HUES6 (cell line): ENCODE measurements around the gene BRF1.
A peak's percentile ranks its signal among the peaks of the same experiment; 100 is the strongest.
"Not testable (repeated sequence)": the region's sequence is repeated elsewhere in the genome, so short reads cannot be mapped to it uniquely, and the experiment has no call there.

Experiments used
- H3K27ac ChIP-seq: 2 replicates; pipeline ENCODE4 v1.7.0; 2013; ENCODE audit warnings: low read depth, mild to moderate bottlenecking, low read length, inconsistent platforms
- H3K27me3 ChIP-seq: 2 replicates; pipeline ENCODE4 v1.6.1; 2013; ENCODE audit warnings: low read length; ENCODE audit not compliant: control insufficient read depth, insufficient read depth
- H3K36me3 ChIP-seq: 2 replicates; pipeline ENCODE4 v1.6.1; 2013; ENCODE audit warnings: low read length; ENCODE audit not compliant: control insufficient read depth, insufficient read depth
- H3K4me1 ChIP-seq: 2 replicates; pipeline ENCODE4 v1.6.1; 2013; ENCODE audit warnings: low read length; ENCODE audit not compliant: control insufficient read depth, insufficient read depth
- H3K4me3 ChIP-seq: 2 replicates; pipeline ENCODE4 v1.5.1; 2013; ENCODE audit warnings: low read depth, low read length
- H3K9ac ChIP-seq: one replicate; pipeline ENCODE4 v1.6.1; 2013; ENCODE audit warnings: mild to moderate bottlenecking, low read length
- H3K9me3 ChIP-seq: 2 replicates; pipeline ENCODE4 v1.6.1; 2013; ENCODE audit warnings: low read depth, low read length; ENCODE audit not compliant: control insufficient read depth, insufficient read depth

Gene BRF1

GRCh38 chr14:105331575-105332349 lies 31.0 kb upstream of the BRF1 start:
- Histone ChIP-seq H3K4me1 (peaks cover 30% of the 10 kb centered on the region), H3K36me3 (no peaks in the 10 kb centered on the region), H3K27ac (no peak overlapping the region), H3K27me3 (no peaks in the 10 kb centered on the region), H3K4me3 (no peak overlapping the region), H3K9me3 (0 out of 2 replicates have a peak, but pooled peaks cover 4% of the 10 kb centered on the region), H3K9ac (no peak overlapping the region)

- Histone ChIP-seq H3K36me3 (no peaks in the 10 kb centered on the region), H3K27ac (no peak overlapping the region), H3K4me1 (peaks cover 42% of the 10 kb centered on the region), H3K9ac (no peak overlapping the region), H3K9me3 (0 out of 2 replicates have a peak, but pooled peaks cover 4% of the 10 kb centered on the region), H3K27me3 (no peaks in the 10 kb centered on the region), H3K4me3 (no peak overlapping the region)
Observed at GRCh38 chr14:105330491-105330895, 29.7 kb upstream of the BRF1 start.

GRCh38 chr14:105329411-105330150 lies 28.8 kb upstream of the BRF1 start:
- Histone ChIP-seq H3K9ac (no peak overlapping the region), H3K27ac (no peak overlapping the region), H3K4me1 (peaks cover 49% of the 10 kb centered on the region)

GRCh38 chr14:105328678-105329390 lies 28.0 kb upstream of the BRF1 start:
- Histone ChIP-seq H3K27ac (no peak overlapping the region), H3K9me3 (0 out of 2 replicates have a peak, but pooled peaks cover 4% of the 10 kb centered on the region), H3K4me1 (peaks cover 56% of the 10 kb centered on the region), H3K4me3 (no peak overlapping the region), H3K9ac (no peak overlapping the region), H3K27me3 (no peaks in the 10 kb centered on the region), H3K36me3 (no peaks in the 10 kb centered on the region)

More at GRCh38 chr14:105329411-105330150, 28.8 kb upstream of the BRF1 start:
- Histone ChIP-seq H3K27me3 (no peaks in the 10 kb centered on the region), H3K36me3 (no peaks in the 10 kb centered on the region), H3K4me3 (no peak overlapping the region), H3K9me3 (0 out of 2 replicates have a peak, but pooled peaks cover 4% of the 10 kb centered on the region)

GRCh38 chr14:105328070-105328677 lies 27.4 kb upstream of the BRF1 start:
- Histone ChIP-seq H3K27ac (no peak overlapping the region), H3K4me1 (peaks cover 63% of the 10 kb centered on the region), H3K9me3 (0 out of 2 replicates have a peak, but pooled peaks cover 4% of the 10 kb centered on the region), H3K9ac (no peak overlapping the region), H3K4me3 (no peak overlapping the region), H3K27me3 (no peaks in the 10 kb centered on the region), H3K36me3 (no peaks in the 10 kb centered on the region)

GRCh38 chr14:105327695-105328045 lies 26.9 kb upstream of the BRF1 start:
- H3K4me1 ChIP-seq: peaks cover 68% of the 10 kb centered on the region
- H3K9me3 ChIP-seq, H3K27ac ChIP-seq, H3K9ac ChIP-seq, H3K27me3 ChIP-seq, H3K36me3 ChIP-seq: not testable (repeated sequence)
- H3K4me3 ChIP-seq: 0 out of 2 replicates have a peak overlapping the region, but pooled peaks have one; percentile 37

GRCh38 chr14:105326891-105327694 lies 26.3 kb upstream of the BRF1 start:
- no peaks in the 10 kb centered on the region for H3K27me3 ChIP-seq
- H3K9me3 ChIP-seq: 0 out of 2 replicates have a peak, but pooled peaks cover 4% of the 10 kb centered on the region
- H3K36me3 ChIP-seq: no peaks in the 10 kb centered on the region
- peak overlapping the region; percentile 37; the same call in 1 of the 2 replicates for H3K4me3 ChIP-seq
- H3K9ac ChIP-seq: no peak overlapping the region
- peaks cover 68% of the 10 kb centered on the region for H3K4me1 ChIP-seq
- H3K27ac ChIP-seq: no peak overlapping the region

- H3K36me3 ChIP-seq: no peaks in the 10 kb centered on the region
- no peak overlapping the region; the same call in 1 of the 2 replicates for H3K4me3 ChIP-seq
- H3K9ac ChIP-seq: no peak overlapping the region
- H3K27ac ChIP-seq: no peak overlapping the region
- no peaks in the 10 kb centered on the region for H3K27me3 ChIP-seq
- peaks cover 68% of the 10 kb centered on the region for H3K4me1 ChIP-seq
- H3K9me3 ChIP-seq: 0 out of 2 replicates have a peak, but pooled peaks cover 2% of the 10 kb centered on the region
Observed at GRCh38 chr14:105326568-105326867, 25.7 kb upstream of the BRF1 start.

GRCh38 chr14:105325716-105326567 lies 25.1 kb upstream of the BRF1 start:
- Histone ChIP-seq H3K4me1 (peaks cover 68% of the 10 kb centered on the region), H3K36me3 (no peaks in the 10 kb centered on the region), H3K27me3 (no peaks in the 10 kb centered on the region), H3K4me3 (no peak overlapping the region), H3K9ac (peak overlapping the region; percentile 3), H3K27ac (no peak overlapping the region), H3K9me3 (no peaks in the 10 kb centered on the region)
